Uterus (tissue), 2 donors: ENCODE results near the gene CCDC61.

ENCODE experiments used
- CTCF ChIP-seq, 4 experiments: fragments of 200-600 bp in 2 of 4; fragments of 450-650 bp in 2 of 4; sonication (generic) in 2 of 4; IDR thresholded peaks; one replicate each; pipeline ENCODE4 v1.5.1; 2016 to 2019; ENCODE audit warnings: antibody characterized with exemption in 4 of 4, mild to moderate bottlenecking in 2 of 4, moderate library complexity in 1 of 4
- POLR2A ChIP-seq, 2 donors: fragments of 450-650 bp; IDR thresholded peaks; one replicate each; pipeline ENCODE4 v1.6.1; 2016; ENCODE audit warnings: antibody characterized with exemption in 2 of 2, mild to moderate bottlenecking in 1 of 2, moderate library complexity in 1 of 2

DNA sequence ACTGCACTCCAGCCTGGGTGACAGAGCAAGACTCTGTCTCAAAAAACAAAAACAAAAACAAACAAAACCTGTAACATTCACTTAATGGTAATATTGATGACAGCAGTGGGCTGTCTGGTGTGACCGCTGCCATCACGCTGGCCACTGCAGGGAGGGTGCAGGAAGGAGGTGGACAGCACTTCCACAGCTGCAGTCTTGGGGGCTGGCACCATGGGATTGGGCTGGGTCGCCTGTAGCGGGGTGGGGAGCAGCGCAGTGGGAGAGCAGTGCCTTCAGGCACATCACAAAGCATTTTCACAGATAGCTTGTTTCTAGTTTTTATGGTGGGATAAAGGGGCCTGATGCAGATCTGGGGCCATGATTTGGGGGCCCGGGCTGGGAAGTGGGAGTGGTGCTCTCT is 40.3 kb downstream of the CCDC61 start:
- TF ChIP-seq POLR2A (IDR thresholded peaks at IDR 0.05) (no peak), CTCF (IDR thresholded peaks at IDR 0.05) (no peak)
